IMR-90 (cell line): ENCODE measurements around the gene PRSS16. TPM values are rescaled to one million over a fixed set of nuclear protein-coding genes. Genes with fewer than 3 reads are reported as not detected.

Experiments used
- ATAC-seq: fragments of 200-7000 bp; cut with Tn5 transposase; 2 replicates; pipeline ENCODE4 v1.9.1; 2020; ENCODE audit warnings: low read depth, mild to moderate bottlenecking, moderate library complexity
- BruUV-seq: library from RNA; stranded (reverse); fragments of 400-500 nt; replicated peaks from 2 replicates; lab custom pipeline; 2021; lab: Mats Ljungman, UMichigan
- CTCF ChIA-PET: fragments of 300-600 bp; formaldehyde crosslinking; extraction: SDS; loops from one replicate; lab custom pipeline; 2021; ENCODE audit warnings: antibody characterized with exemption; lab: Yijun Ruan, JAX
- POLR2A ChIA-PET: fragments of 300-600 bp; sonication (Branson Sonifier 250); formaldehyde crosslinking; loops from one replicate; lab custom pipeline; 2022; ENCODE audit warnings: antibody characterized with exemption; ENCODE audit not compliant: unreplicated experiment; lab: Charles Lee
- DNase-seq: peaks from one replicate; pipeline ENCODE4 v3.0.0; 2013
- H2AFZ ChIP-seq: replicated peaks from 2 replicates; pipeline ENCODE3; 2013; ENCODE audit warnings: low read length, mild to moderate bottlenecking; ENCODE audit not compliant: poor library complexity
- H2AK5ac ChIP-seq: 2 replicates; pipeline ENCODE4 v1.6.1; 2013; ENCODE audit warnings: low read depth, low read length, inconsistent platforms
- H2AK9ac ChIP-seq: replicated peaks from 2 replicates; pipeline ENCODE3; 2013; ENCODE audit warnings: mild to moderate bottlenecking, low read depth, low read length, moderate library complexity; ENCODE audit not compliant: poor library complexity
- H2BK120ac ChIP-seq: 2 replicates; pipeline ENCODE4 v1.6.1; 2013; ENCODE audit warnings: low read depth, low read length, inconsistent platforms
- H2BK15ac ChIP-seq: 3 replicates; pipeline ENCODE4 v1.6.1; 2013; ENCODE audit warnings: low read depth, low read length, inconsistent platforms
- H2BK20ac ChIP-seq: 2 replicates; pipeline ENCODE4 v1.6.1; 2013; ENCODE audit warnings: low read depth, mild to moderate bottlenecking, inconsistent platforms, low read length, moderate library complexity
- H2BK5ac ChIP-seq: 2 replicates; pipeline ENCODE4 v1.6.1; 2013; ENCODE audit warnings: mild to moderate bottlenecking, low read depth, low read length, inconsistent platforms; ENCODE audit not compliant: poor library complexity, severe bottlenecking
- H3K14ac ChIP-seq: replicated peaks from 2 replicates; pipeline ENCODE4 v1.6.1; 2013; ENCODE audit warnings: low read depth, low read length, inconsistent platforms
- H3K18ac ChIP-seq: 2 replicates; pipeline ENCODE4 v1.6.1; 2013; ENCODE audit warnings: low read depth, low read length, control low read depth
- H3K23ac ChIP-seq: 2 replicates; pipeline ENCODE4 v1.6.1; 2013; ENCODE audit warnings: low read depth, low read length, inconsistent platforms
- H3K27ac ChIP-seq: 2 replicates; pipeline ENCODE4 v1.5.1; 2013; ENCODE audit warnings: mild to moderate bottlenecking, control low read depth, low read length; ENCODE audit not compliant: insufficient read depth
- H3K27me3 ChIP-seq: 2 replicates; pipeline ENCODE4 v1.6.1; 2013; ENCODE audit warnings: low read length; ENCODE audit not compliant: control insufficient read depth, insufficient read depth
- H3K36me3 ChIP-seq: 2 replicates; pipeline ENCODE4 v1.6.1; 2013; ENCODE audit warnings: low read length, mixed read lengths; ENCODE audit not compliant: control insufficient read depth, insufficient read depth
- H3K4ac ChIP-seq: 2 replicates; pipeline ENCODE4 v1.6.1; 2013; ENCODE audit warnings: low read depth, low read length, inconsistent platforms
- H3K4me1 ChIP-seq: 2 replicates; pipeline ENCODE4 v1.6.1; 2013; ENCODE audit warnings: low read length, mixed read lengths; ENCODE audit not compliant: control insufficient read depth, insufficient read depth
- H3K4me2 ChIP-seq: 2 replicates; pipeline ENCODE4 v1.6.1; 2013; ENCODE audit warnings: low read depth, mild to moderate bottlenecking, control low read depth, low read length, moderate library complexity
- H3K4me3 ChIP-seq: 2 replicates; pipeline ENCODE4 v1.5.1; 2013; ENCODE audit warnings: low read depth, mild to moderate bottlenecking, control low read depth, low read length, moderate library complexity; ENCODE audit not compliant: insufficient read depth
- H3K56ac ChIP-seq: 2 replicates; pipeline ENCODE4 v1.6.1; 2013; ENCODE audit warnings: low read length, inconsistent platforms; ENCODE audit not compliant: insufficient read depth; ENCODE audit errors: extremely low read depth
- H3K79me1 ChIP-seq, 2 experiments: 2 replicates each; pipeline ENCODE4 v1.6.1; 2013; ENCODE audit warnings: low read length in 2 of 2, inconsistent platforms in 1 of 2, low read depth in 1 of 2
- H3K9ac ChIP-seq: 2 replicates; pipeline ENCODE4 v1.6.1; 2013; ENCODE audit warnings: low read depth, low read length, control low read depth
- H3K9me1 ChIP-seq: 2 replicates; pipeline ENCODE4 v1.6.1; 2013; ENCODE audit warnings: low read length, inconsistent platforms; ENCODE audit not compliant: insufficient read depth
- H3K9me3 ChIP-seq: 2 replicates; pipeline ENCODE4 v1.6.1; 2013; ENCODE audit warnings: low read length; ENCODE audit not compliant: control insufficient read depth, insufficient read depth
- H4K20me1 ChIP-seq: 2 replicates; pipeline ENCODE4 v1.6.1; 2013; ENCODE audit warnings: low read length, inconsistent platforms; ENCODE audit not compliant: insufficient read depth
- H4K5ac ChIP-seq: 2 replicates; pipeline ENCODE4 v1.6.1; 2013; ENCODE audit warnings: mild to moderate bottlenecking, low read depth, low read length, control low read depth
- H4K8ac ChIP-seq, 2 experiments: 2 replicates each; pipeline ENCODE4 v1.6.1; 2013; ENCODE audit warnings: low read depth in 2 of 2, low read length in 2 of 2, control low read depth in 1 of 2, inconsistent platforms in 1 of 2
- H4K91ac ChIP-seq: 2 replicates; pipeline ENCODE4 v1.6.1; 2013; ENCODE audit warnings: low read depth, low read length, inconsistent platforms; ENCODE audit not compliant: insufficient read depth
- BHLHE40 ChIP-seq: fragments of 150-350 bp; IDR thresholded peaks from 2 replicates; pipeline ENCODE4 v1.6.1; 2016; ENCODE audit warnings: mild to moderate bottlenecking, low read depth, low read length
- CEBPB ChIP-seq: IDR thresholded peaks from 2 replicates; pipeline ENCODE4 v1.6.1; 2012; ENCODE audit warnings: low read depth, low read length, improper control_type of control experiment
- CHD1 ChIP-seq: IDR thresholded peaks from 2 replicates; pipeline ENCODE4 v1.6.1; 2012; ENCODE audit warnings: low read depth, low read length, improper control_type of control experiment
- ELK1 ChIP-seq: fragments of 150-350 bp; IDR thresholded peaks from 2 replicates; pipeline ENCODE4 v1.6.1; 2016; ENCODE audit warnings: low read depth, mild to moderate bottlenecking, low read length, moderate library complexity, borderline replicate concordance
- FOS ChIP-seq: fragments of 150-350 bp; IDR thresholded peaks from 2 replicates; pipeline ENCODE4 v1.6.1; 2016; ENCODE audit warnings: low read depth, low read length
- MAFK ChIP-seq: IDR thresholded peaks from 2 replicates; pipeline ENCODE4 v1.6.1; 2012; ENCODE audit warnings: low read depth, low read length, improper control_type of control experiment
- MAZ ChIP-seq: IDR thresholded peaks from 2 replicates; pipeline ENCODE4 v1.6.1; 2012; ENCODE audit warnings: low read depth, mild to moderate bottlenecking, low read length, improper control_type of control experiment, moderate library complexity, borderline replicate concordance
- MXI1 ChIP-seq: IDR thresholded peaks from 2 replicates; pipeline ENCODE4 v1.6.1; 2012; ENCODE audit warnings: low read depth, mild to moderate bottlenecking, low read length, moderate library complexity, borderline replicate concordance
- NFE2L2 ChIP-seq: fragments of 150-350 bp; IDR thresholded peaks from 2 replicates; pipeline ENCODE4 v1.6.1; 2016; ENCODE audit warnings: low read depth, mild to moderate bottlenecking, low read length
- POLR2A ChIP-seq: IDR thresholded peaks from 2 replicates; pipeline ENCODE4 v1.6.1; 2012; ENCODE audit warnings: mild to moderate bottlenecking, low read depth, low read length
- RAD21 ChIP-seq: IDR thresholded peaks from 2 replicates; pipeline ENCODE4 v1.6.1; 2012; ENCODE audit warnings: low read length, improper control_type of control experiment
- RCOR1 ChIP-seq: IDR thresholded peaks from 2 replicates; pipeline ENCODE4 v1.6.1; 2012; ENCODE audit warnings: mild to moderate bottlenecking, low read length, improper control_type of control experiment; ENCODE audit not compliant: insufficient replicate concordance
- RFX5 ChIP-seq: IDR thresholded peaks from 2 replicates; pipeline ENCODE4 v1.8.0; 2012; ENCODE audit warnings: low read depth, mild to moderate bottlenecking, low read length, moderate library complexity
- SMC3 ChIP-seq: fragments of 150-350 bp; IDR thresholded peaks from 2 replicates; pipeline ENCODE4 v1.6.1; 2016; ENCODE audit warnings: low read depth, mild to moderate bottlenecking, antibody characterized with exemption, low read length, moderate library complexity
- WGBS, 2 experiments: methylation state at CpG; one replicate each; pipeline versions ENCODE4 v1.1.5 to v1.1.7; 2013; ENCODE audit warnings: missing lambda C conversion rate in 2 of 2; ENCODE audit not compliant: insufficient read length in 1 of 2; ENCODE audit errors: extremely low coverage in 2 of 2; 5-methylcytosine and 5-hydroxymethylcytosine counted together
- dilution Hi-C: fragments of 300-500 bp; cut with HindIII; formaldehyde crosslinking; loops from one replicate; pipeline ENCODE4 v1.14.3; 2018; ENCODE audit warnings: low sequenced_read_pairs; ENCODE audit not compliant: unreplicated experiment
- in situ Hi-C: fragments of 300-500 bp; cut with MboI; formaldehyde crosslinking; loops from 3 replicates; pipeline ENCODE4 v1.14.3; 2019; ENCODE audit warnings: low sequenced_read_pairs, inconsistent platforms, mixed read lengths
- intact Hi-C: fragments of 100-400 bp; cut with micrococcal nuclease; formaldehyde crosslinking; loops from 2 replicates; pipeline ENCODE4 v1.10.0; 2022
- polyA plus RNA-seq, 3 experiments: library from polyadenylated mRNA; depleted of rRNA; stranded (reverse); fragments of >200 nt; gene quantifications; 2 replicates each; pipeline ENCODE4 v1.2.3, GENCODE V29; 2012; ENCODE audit warnings: low replicate concordance in 1 of 3
- total RNA-seq: library from RNA; depleted of rRNA; stranded (reverse); fragments of >200 nt; gene quantifications from 2 replicates; pipeline ENCODE4 v1.2.3, GENCODE V29; 2012
- TF ChIP-seq, protein P1 (sequence below): conservative IDR thresholded peaks from 2 replicates; pipeline ENCODE4 v1.5.1; 2012; ENCODE audit warnings: mild to moderate bottlenecking, low read depth, low read length, improper control_type of control experiment
- TF ChIP-seq, protein P2 (sequence below): fragments of 150-350 bp; IDR thresholded peaks from 2 replicates; pipeline ENCODE4 v1.6.1; 2017; ENCODE audit warnings: mild to moderate bottlenecking, antibody characterized with exemption, low read length, low read depth

Gene PRSS16
- total and polyA plus RNA-seq, 2 of the 4 experiments (the other 2 are of a cell fraction), result 0.39 TPM; not detected in 1

- peak overlapping the region; percentile 36; the same call in 1 of the 2 replicates for H3K4me2 ChIP-seq
- H3K4ac ChIP-seq, result no peak overlapping the region
- H2BK15ac ChIP-seq, result no peak overlapping the region
- no TSS peak for BruUV-seq
- dilution Hi-C loops (no loop called here), intact Hi-C loops (loop anchor here (10.0 kb wide), 1 partner anchor 600 kb away; a partner anchor contains a TSS), in situ Hi-C loops (no loop called here)
- no peak overlapping the region for H2BK20ac ChIP-seq
- DNase-seq, result no peak
- no peaks in the 10 kb centered on the region for H4K20me1 ChIP-seq
- no peak overlapping the region for H2BK5ac ChIP-seq
- no peaks in the 10 kb centered on the region for H3K79me1 ChIP-seq
- no peak overlapping the region for H4K8ac ChIP-seq
- TF ChIP-seq FOS, result no peak
- TF ChIP-seq BHLHE40, result no peak
- no peak for TF ChIP-seq NFE2L2
- no peak for TF ChIP-seq CHD1
- TF ChIP-seq MXI1, result no peak
- TF ChIP-seq MAFK, result no peak
- TF ChIP-seq RFX5, result no peak
- TF ChIP-seq ELK1, result no peak
- TF ChIP-seq RAD21, result no peak
- TF ChIP-seq MAZ, result no peak
- TF ChIP-seq, protein P1, sequence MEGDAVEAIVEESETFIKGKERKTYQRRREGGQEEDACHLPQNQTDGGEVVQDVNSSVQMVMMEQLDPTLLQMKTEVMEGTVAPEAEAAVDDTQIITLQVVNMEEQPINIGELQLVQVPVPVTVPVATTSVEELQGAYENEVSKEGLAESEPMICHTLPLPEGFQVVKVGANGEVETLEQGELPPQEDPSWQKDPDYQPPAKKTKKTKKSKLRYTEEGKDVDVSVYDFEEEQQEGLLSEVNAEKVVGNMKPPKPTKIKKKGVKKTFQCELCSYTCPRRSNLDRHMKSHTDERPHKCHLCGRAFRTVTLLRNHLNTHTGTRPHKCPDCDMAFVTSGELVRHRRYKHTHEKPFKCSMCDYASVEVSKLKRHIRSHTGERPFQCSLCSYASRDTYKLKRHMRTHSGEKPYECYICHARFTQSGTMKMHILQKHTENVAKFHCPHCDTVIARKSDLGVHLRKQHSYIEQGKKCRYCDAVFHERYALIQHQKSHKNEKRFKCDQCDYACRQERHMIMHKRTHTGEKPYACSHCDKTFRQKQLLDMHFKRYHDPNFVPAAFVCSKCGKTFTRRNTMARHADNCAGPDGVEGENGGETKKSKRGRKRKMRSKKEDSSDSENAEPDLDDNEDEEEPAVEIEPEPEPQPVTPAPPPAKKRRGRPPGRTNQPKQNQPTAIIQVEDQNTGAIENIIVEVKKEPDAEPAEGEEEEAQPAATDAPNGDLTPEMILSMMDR, result no peak
- no peak for TF ChIP-seq RCOR1
- no peak for TF ChIP-seq POLR2A
- TF ChIP-seq CEBPB, result no peak
- TF ChIP-seq SMC3, result no peak
- TF ChIP-seq, protein P2, sequence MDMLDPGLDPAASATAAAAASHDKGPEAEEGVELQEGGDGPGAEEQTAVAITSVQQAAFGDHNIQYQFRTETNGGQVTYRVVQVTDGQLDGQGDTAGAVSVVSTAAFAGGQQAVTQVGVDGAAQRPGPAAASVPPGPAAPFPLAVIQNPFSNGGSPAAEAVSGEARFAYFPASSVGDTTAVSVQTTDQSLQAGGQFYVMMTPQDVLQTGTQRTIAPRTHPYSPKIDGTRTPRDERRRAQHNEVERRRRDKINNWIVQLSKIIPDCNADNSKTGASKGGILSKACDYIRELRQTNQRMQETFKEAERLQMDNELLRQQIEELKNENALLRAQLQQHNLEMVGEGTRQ, result no peak
- H2BK120ac ChIP-seq, result no peak overlapping the region
- no CpG with 5 or more reads among the region's 5 CpGs for WGBS, 2 experiments
- peak overlapping the region; percentile 1 for H2AFZ ChIP-seq
- POLR2A ChIA-PET, result interaction anchor here (0.6 kb wide), 1 partner anchor 1540 kb away, joined by 6 read pairs; the partner anchor contains the start of gene SLC17A4
- no peak for ATAC-seq
- H3K27me3 ChIP-seq, result peaks cover 15% of the 10 kb centered on the region
- H3K14ac ChIP-seq, result no peak overlapping the region
- H2AK5ac ChIP-seq, result no peak overlapping the region
- H3K9ac ChIP-seq, result no peak overlapping the region
- no peaks in the 10 kb centered on the region for H3K36me3 ChIP-seq
- H4K91ac ChIP-seq, result no peak overlapping the region
- H3K23ac ChIP-seq, result no peak overlapping the region
- CTCF ChIA-PET, result no interaction called here
- no peak overlapping the region for H3K18ac ChIP-seq
- H3K4me1 ChIP-seq, result no peaks in the 10 kb centered on the region
- H3K56ac ChIP-seq, result no peak overlapping the region
- H3K9me3 ChIP-seq, result no peaks in the 10 kb centered on the region
- H4K5ac ChIP-seq, result no peak overlapping the region
- H3K9me1 ChIP-seq, result no peaks in the 10 kb centered on the region
- no peak overlapping the region for H3K27ac ChIP-seq
- H3K4me3 ChIP-seq, result peak overlapping the region; percentile 24; the same call in 1 of the 2 replicates
- H2AK9ac ChIP-seq, result no peak overlapping the region
These were observed 46.9 kb downstream of the PRSS16 start for GRCh38 chr6:27294409-27294808.
